ENCODE measurements around the gene PHLDA1. TPM values are rescaled to one million over a fixed set of nuclear protein-coding genes. Genes with fewer than 3 reads are reported as not detected.

PHLDA1 gene
- total and polyA plus RNA-seq, 2 of the 13 experiments (the other 11 are each of a cell fraction or from before 2014, with no cell fraction given), result 33.8 to 41.0 TPM

- no peak for TF ChIP-seq ZNF318 (CRISPR knock-in tag; IDR thresholded peaks at IDR 0.05)
- peak; percentile 62; the same call in 1 of the 2 replicates for TF ChIP-seq ZNF563 (CRISPR knock-in tag; IDR thresholded peaks at IDR 0.05)
- TF ChIP-seq ZNF367 (CRISPR knock-in tag; IDR thresholded peaks at IDR 0.05; ENCODE audit: borderline replicate concordance), result peak; percentile 91; the same call in 1 of the 2 replicates
- 0 out of 2 replicates have a peak, but pooled peaks have one; percentile 67 for TF ChIP-seq ZNF549 (CRISPR knock-in tag; IDR thresholded peaks at IDR 0.05)
- TF ChIP-seq ZHX1 (CRISPR knock-in tag; IDR thresholded peaks at IDR 0.05; ENCODE audit: low read depth), result peak; percentile 66; the same call in 1 of the 2 replicates
- no peak for TF ChIP-seq ADNP (CRISPR knock-in tag; IDR thresholded peaks at IDR 0.05)
- peak; percentile 87 for TF ChIP-seq MTERF4 (CRISPR knock-in tag; IDR thresholded peaks at IDR 0.05)
- TF ChIP-seq KDM1A (CRISPR knock-in tag; IDR thresholded peaks at IDR 0.05), result no peak
- TF ChIP-seq THAP8 (CRISPR knock-in tag; IDR thresholded peaks at IDR 0.05; ENCODE audit: borderline replicate concordance), result peak; percentile 91; the same call in 1 of the 2 replicates
- TF ChIP-seq ZNF350 (CRISPR knock-in tag; IDR thresholded peaks at IDR 0.05; ENCODE audit: borderline replicate concordance, low read depth), result no peak
- peak; percentile 31; the same call in 1 of the 2 replicates for TF ChIP-seq BCL3 (CRISPR knock-in tag; IDR thresholded peaks at IDR 0.05)
- peak; percentile 64 for TF ChIP-seq RARA (CRISPR knock-in tag; IDR thresholded peaks at IDR 0.05)
- TF ChIP-seq HNF4A (CRISPR knock-in tag; IDR thresholded peaks at IDR 0.05), result peak; percentile 53; the same call in 1 of the 2 replicates
- TF ChIP-seq ZFP36L1 (CRISPR knock-in tag; IDR thresholded peaks at IDR 0.05), result peak; percentile 90
Measured at GRCh38 chr12:76031414-76032042, at the start of gene PHLDA1 (continued).
